ENCODE data around the gene RASSF1. TPM values are rescaled to one million over a fixed set of nuclear protein-coding genes. Genes with fewer than 3 reads are reported as not detected.

The RASSF1 gene
- total RNA-seq, 1 experiment from 2014 or later = 20.0 TPM

GRCh38 chr3:50327943-50328691 is 12.5 kb downstream of the RASSF1 start, which contains the start of gene TUSC2:
TUSC2 (minus strand) TSS chr3:50328223; CDS start chr3:50328099, 124 bp downstream.
- peak; percentile 90 for ATAC-seq
- H3K36me3 ChIP-seq (ENCODE audit: low read depth, low read length) = peaks cover 26% of the 10 kb centered on the region; the same call in 1 of the 2 replicates
- H3K4me2 ChIP-seq (ENCODE audit: low read length) = peak within 1 kb of the TSS; percentile 78
- no peaks in the 10 kb centered on the region for H3K27me3 ChIP-seq (ENCODE audit: low read length)
- H4K20me1 ChIP-seq (ENCODE audit: low read length) = no peaks in the 10 kb centered on the region
- H3K9me2 ChIP-seq (replicated peaks; ENCODE audit: low read length) = no peaks in the 10 kb centered on the region
- no peaks in the 10 kb centered on the region for H3F3A ChIP-seq (ENCODE audit: low read length, unreplicated experiment)
- no TSS peak for BruUV-seq (replicated peaks)
- peaks cover 32% of the 10 kb centered on the region for H3K79me2 ChIP-seq (ENCODE audit: low read length)
- CTCF ChIA-PET = interaction anchor here (0.5 to 1.0 kb wide), 7 partner anchors 9 to 974 kb away, joined by 3 to 10 read pairs (median 5); no protein-coding TSS in a partner anchor
- H2AFZ ChIP-seq (ENCODE audit: low read length) = peak within 1 kb of the TSS; percentile 66
- peak within 1 kb of the TSS; percentile 4; the same call in 1 of the 2 replicates for H3K27ac ChIP-seq (ENCODE audit: low read length)
- H3K4me1 ChIP-seq (ENCODE audit: insufficient read depth, low read length) = peaks cover 10% of the 10 kb centered on the region; the same call in 1 of the 2 replicates
- H3K9ac ChIP-seq (ENCODE audit: low read length) = peak within 1 kb of the TSS; percentile 92
- intact Hi-C loops (cut with micrococcal nuclease) = no loop called here
- TF ChIP-seq EZH2 (IDR thresholded peaks at IDR 0.05; ENCODE audit: low read length, unreplicated experiment) = no peak
- no peak for TF ChIP-seq CTCF (conservative IDR thresholded peaks at IDR 0.05; ENCODE audit: low read depth, low read length)
- TF ChIP-seq EZH2phosphoT487 (IDR thresholded peaks at IDR 0.05; ENCODE audit: borderline replicate concordance, low read length) = no peak
- H3K9me3 ChIP-seq (ENCODE audit: low read length) = no peaks in the 10 kb centered on the region
- DNase-seq = peak; percentile 99
- peak within 1 kb of the TSS; percentile 96 for H3K4me3 ChIP-seq (ENCODE audit: low read length)
- POLR2A ChIA-PET (ENCODE audit: unreplicated experiment) = interaction anchor here (0.7 to 1.7 kb wide), 3 partner anchors 9 to 13 kb away, joined by 3 to 14 read pairs (median 3); no protein-coding TSS in a partner anchor

GRCh38 chr3:50327129-50327528 is 13.5 kb downstream of the RASSF1 start:
- ChIA-PET POLR2A (ENCODE audit: unreplicated experiment) (interaction anchor here (1.7 kb wide), 1 partner anchor 10 kb away, joined by 14 read pairs; no protein-coding TSS in a partner anchor), CTCF (interaction anchor here (0.6 to 1.0 kb wide), 3 partner anchors 10 to 973 kb away, joined by 3 to 8 read pairs (median 4); no protein-coding TSS in a partner anchor)
- Histone ChIP-seq H2AFZ (ENCODE audit: low read length) (no peak overlapping the region), H3K27ac (ENCODE audit: low read length) (no peak overlapping the region), H3K4me3 (ENCODE audit: low read length) (peak overlapping the region; percentile 96), H3K9ac (ENCODE audit: low read length) (peak overlapping the region; percentile 92), H3K4me1 (ENCODE audit: insufficient read depth, low read length) (peaks cover 10% of the 10 kb centered on the region; the same call in 1 of the 2 replicates), H3F3A (ENCODE audit: low read length, unreplicated experiment) (no peaks in the 10 kb centered on the region), H3K36me3 (ENCODE audit: low read depth, low read length) (peaks cover 24% of the 10 kb centered on the region; the same call in 1 of the 2 replicates), H3K9me2 (replicated peaks; ENCODE audit: low read length) (no peaks in the 10 kb centered on the region), H4K20me1 (ENCODE audit: low read length) (no peaks in the 10 kb centered on the region), H3K4me2 (ENCODE audit: low read length) (peak overlapping the region; percentile 78), H3K27me3 (ENCODE audit: low read length) (no peaks in the 10 kb centered on the region), H3K9me3 (ENCODE audit: low read length) (no peaks in the 10 kb centered on the region), H3K79me2 (ENCODE audit: low read length) (peaks cover 22% of the 10 kb centered on the region)
- DNase-seq = no peak
- ATAC-seq = no peak
- TF ChIP-seq EZH2 (IDR thresholded peaks at IDR 0.05; ENCODE audit: low read length, unreplicated experiment) (no peak), CTCF (conservative IDR thresholded peaks at IDR 0.05; ENCODE audit: low read depth, low read length) (no peak), EZH2phosphoT487 (IDR thresholded peaks at IDR 0.05; ENCODE audit: borderline replicate concordance, low read length) (no peak)
- TSS peak; percentile 30 for BruUV-seq (replicated peaks)
- intact Hi-C loops (cut with micrococcal nuclease) = no loop called here

All from PC-3 (cell line).